ENCODE results near the gene GJE1.

DNA sequence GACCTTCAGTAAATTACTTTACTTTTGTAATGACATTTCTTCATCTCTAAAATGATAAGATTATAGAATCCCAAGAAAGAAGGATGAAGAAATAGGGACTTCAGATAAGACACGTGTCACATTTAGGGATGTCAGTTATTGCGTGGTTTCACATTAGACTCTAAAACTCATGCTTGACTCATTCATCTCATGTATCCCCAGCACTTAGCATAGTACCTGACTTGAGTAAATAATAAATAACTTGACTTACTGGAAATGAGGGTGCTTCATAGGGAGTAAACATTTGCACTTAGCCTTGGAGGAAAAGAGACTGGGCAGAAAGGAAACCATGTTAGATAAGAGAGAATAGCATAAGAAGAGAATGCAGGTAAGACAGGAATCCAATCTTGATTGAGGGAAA, 51.6 kb downstream of the GJE1 start:
- TF ChIP-seq, protein P1, sequence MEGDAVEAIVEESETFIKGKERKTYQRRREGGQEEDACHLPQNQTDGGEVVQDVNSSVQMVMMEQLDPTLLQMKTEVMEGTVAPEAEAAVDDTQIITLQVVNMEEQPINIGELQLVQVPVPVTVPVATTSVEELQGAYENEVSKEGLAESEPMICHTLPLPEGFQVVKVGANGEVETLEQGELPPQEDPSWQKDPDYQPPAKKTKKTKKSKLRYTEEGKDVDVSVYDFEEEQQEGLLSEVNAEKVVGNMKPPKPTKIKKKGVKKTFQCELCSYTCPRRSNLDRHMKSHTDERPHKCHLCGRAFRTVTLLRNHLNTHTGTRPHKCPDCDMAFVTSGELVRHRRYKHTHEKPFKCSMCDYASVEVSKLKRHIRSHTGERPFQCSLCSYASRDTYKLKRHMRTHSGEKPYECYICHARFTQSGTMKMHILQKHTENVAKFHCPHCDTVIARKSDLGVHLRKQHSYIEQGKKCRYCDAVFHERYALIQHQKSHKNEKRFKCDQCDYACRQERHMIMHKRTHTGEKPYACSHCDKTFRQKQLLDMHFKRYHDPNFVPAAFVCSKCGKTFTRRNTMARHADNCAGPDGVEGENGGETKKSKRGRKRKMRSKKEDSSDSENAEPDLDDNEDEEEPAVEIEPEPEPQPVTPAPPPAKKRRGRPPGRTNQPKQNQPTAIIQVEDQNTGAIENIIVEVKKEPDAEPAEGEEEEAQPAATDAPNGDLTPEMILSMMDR (IDR thresholded peaks at IDR 0.05) = no peak
- no peak for TF ChIP-seq POLR2AphosphoS5 (IDR thresholded peaks at IDR 0.05; ENCODE audit: low read depth, low read length)

All from Panc1 (cell line).